Stimulated activated CD4-positive, alpha-beta T cell treated with anti-CD3 and anti-CD28 coated beads, Interleukin-1b, Interleukin-23, amount 100 ng/mL, for 1 hour (primary cell): ENCODE results near the gene PITRM1.

Source experiments
- DNase-seq, 2 donors: peaks; one replicate each; pipeline ENCODE4 v3.0.0-alpha.2; 2020; ENCODE audit warnings: low read depth in 2 of 2

Gene PITRM1

DNA sequence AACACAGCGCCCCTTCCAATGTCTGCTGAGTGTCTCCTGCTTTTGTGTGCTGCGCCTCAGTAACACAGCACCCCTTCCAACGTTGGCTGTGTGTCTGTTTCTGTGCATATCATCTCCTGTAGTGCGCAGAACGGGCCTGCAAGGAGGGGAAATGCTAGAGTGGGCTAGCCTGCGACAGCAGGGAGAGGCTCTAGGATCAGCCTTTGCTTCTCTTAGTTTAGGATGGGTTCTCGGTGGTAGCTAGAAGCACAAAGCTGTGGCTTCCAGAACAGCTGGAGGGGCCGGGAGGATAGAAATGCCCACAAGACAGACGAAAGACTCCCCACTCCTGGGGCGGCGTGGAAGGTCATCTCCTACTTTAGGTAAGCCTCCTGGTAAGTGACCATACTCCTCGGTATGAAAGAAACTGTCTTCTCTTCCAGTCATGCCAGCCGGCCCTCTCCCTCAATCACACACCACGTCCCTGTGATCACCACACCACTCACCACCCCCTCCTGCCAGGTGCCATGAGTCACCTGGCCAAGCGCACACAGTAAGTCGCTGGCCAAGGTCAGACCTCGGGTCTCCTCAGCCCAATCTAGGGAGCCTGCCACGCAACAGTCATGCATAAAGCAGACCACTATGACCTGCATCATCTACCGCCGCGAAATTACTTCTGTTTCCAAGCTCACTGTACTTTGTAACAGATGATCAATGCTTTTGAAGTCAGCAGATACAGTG is 4.8 kb downstream of the PITRM1 start:
- DNase-seq, result no peak

DNA sequence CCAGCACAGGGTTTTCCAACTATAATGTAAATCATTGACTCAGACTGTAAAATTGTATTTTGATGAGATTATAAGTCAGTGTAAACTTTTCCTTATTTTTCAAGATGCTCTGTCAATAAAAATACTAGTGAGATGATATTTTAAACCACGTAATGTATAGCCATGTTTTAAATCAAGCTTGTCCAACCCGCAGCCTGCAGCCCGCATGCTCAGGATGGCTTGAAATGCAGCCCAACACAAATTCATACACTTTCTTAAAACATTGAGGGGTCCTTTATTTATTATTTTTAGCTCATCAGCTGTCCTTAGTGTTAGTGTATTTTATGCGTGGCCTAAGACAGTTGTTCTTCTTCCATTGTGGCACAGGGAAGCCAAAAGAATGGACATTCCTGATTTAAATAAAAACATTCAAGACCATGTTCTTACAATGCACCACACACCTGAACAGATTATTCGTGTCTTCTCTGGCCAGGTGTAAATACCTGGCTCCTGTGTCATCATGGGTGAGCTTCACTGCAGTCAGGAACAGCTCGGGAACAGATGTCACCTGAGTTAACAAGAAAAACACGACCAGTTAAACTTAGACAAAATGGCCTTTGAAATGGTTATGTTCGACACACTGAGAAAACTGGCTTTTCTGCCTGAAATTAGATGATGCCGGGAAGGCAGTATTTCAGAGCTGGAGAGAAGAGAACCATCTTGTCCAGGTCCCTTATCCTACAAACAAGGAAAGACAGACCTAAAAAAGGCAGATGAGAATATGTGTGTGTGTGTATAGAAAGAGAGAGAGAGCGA is 5.9 kb downstream of the PITRM1 start:
- DNase-seq, result no peak

DNA sequence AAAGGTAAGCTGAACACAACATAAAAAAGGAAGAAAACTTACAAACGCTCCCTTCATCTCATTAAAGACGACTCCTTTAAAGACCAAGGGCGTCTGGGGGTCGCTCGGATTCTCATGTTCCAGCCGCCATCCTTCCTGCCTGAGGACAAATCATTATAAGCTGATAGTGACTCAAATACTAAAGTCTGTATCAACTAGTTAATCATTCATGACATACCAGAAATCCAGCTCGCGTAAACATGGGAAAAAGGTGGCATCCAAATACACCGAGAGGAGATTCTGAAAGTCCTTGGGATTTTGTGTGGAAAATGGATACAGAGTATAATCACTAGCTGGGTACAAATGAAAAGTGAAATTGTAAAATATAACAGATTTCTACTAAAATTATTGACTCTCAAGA is 7.4 kb downstream of the PITRM1 start:
- no peak for DNase-seq

DNA sequence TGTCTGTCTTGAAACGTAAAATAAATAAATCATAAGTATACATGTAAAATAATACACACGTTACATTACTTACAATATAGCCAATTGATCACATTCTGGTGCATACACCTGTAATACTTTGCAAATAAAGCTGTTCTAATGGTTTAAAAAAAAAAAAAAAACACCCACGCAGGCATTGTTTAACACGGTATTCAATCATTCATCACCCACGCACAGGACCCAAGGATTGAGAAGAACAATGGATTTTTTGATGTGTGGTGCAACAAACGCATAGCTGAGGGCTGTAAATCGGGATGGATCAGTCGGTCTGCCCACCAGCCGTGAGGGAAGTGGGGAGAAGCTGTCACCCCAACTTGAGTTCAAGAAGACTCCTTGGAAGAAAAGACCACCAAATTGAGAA is 8.7 kb downstream of the PITRM1 start:
- no peak for DNase-seq

DNA sequence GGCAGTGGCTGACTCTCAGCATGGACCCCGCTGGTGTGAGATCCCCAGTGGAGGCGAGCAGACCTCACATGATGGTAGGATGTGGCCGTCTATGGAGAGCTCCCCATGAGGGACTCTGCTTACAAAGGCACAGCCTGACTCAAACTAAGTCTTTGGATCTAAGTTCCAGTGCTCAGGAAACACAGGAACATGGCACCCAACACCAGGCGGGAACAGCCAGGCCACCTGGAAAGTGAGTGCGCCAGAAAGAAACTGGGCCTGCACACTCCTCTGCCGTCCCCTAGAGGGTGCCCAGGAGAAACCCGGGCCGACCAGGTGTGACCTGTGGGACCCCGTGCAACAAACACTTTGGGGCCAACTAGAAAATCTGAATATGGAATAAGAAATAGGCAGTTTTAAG is 10.0 kb downstream of the PITRM1 start:
- no peak for DNase-seq

DNA sequence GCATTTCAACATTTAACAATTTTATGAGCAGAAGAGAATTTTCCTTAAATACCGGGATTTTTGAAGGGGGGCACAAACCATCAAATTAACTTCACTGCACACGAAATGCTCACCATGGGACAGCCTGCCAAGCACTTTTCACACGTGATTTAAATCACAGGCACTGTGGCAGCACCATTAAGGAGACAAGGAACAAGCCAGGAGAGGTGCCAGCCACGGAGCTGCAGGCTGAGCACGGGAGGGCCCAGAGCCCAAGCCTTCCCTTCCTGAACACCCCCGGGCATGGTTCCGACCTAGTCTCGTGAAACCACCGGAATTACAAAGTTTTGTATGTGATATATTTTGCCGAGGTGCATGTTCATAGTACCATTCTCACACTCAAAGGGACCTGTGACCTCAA is 13.4 kb downstream of the PITRM1 start:
- DNase-seq, result no peak

DNA sequence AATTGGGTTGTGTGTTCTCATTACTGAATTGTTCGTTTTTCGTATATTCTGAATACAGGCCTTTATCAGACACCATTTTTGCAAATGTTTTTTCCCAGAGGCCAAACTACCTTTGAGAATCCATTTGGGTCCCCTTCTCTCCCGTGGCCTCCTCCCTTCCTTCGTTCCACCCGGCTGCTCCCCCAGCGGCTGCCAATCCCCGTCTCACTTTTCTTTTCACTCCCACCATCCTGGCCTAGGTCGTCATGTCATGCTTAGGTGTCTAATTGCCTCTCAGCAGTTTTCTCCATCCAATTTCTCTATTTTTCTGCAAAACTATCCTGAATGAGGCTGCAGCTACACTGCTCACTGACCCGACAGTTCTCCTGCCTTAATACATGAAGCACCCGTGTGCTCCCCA is 17.9 kb downstream of the PITRM1 start:
- no peak for DNase-seq

DNA sequence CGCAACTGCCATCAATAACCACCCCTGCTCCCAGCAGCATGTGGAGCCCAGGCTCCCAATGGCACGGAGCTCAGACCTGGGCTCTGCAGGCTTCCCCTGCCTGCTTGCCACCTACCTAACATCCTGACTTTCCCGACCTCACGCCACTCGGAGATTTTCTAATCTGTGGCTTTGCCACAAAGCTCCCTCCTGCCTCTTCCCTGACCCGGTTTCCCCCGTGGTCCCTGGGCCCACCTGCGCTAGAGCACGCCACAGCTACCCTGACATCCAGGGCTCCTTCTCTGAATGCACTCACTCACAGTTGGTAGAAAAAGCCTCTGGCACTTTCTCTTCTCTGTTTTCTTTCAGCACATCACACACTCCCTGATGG is 20.0 kb downstream of the PITRM1 start:
- DNase-seq, result no peak

DNA sequence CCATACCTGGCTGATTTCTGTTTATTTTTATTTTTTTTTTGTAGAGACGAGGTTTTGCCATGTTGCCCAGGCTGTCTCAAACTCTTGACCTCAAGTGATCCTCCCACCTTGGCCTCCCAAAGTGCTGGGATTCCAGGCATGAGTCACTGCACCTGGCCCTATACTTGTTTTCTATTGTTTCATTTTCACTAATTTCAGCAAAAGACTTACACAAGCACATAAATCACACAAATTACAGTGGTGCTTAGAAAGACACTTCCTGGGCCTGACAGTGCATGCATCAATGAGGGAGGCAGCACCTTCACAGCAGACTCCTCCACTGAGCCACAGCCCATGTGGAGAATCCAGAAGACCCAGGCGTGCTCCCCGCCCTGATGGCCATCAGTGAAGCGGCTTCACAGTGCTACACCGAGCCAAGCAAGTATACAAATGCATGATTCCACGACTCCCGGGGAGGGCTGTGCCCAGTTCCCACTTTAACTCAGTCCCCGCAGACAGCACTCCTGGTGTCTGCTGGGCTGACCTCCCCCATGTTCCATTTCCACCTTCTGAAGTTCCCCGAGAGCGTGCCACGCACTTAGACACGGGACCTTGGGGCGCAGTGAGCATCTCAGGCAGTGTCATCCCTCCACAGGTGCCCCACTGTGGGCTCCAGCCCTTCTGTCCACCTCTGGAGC is 20.6 kb downstream of the PITRM1 start:
- no peak for DNase-seq

DNA sequence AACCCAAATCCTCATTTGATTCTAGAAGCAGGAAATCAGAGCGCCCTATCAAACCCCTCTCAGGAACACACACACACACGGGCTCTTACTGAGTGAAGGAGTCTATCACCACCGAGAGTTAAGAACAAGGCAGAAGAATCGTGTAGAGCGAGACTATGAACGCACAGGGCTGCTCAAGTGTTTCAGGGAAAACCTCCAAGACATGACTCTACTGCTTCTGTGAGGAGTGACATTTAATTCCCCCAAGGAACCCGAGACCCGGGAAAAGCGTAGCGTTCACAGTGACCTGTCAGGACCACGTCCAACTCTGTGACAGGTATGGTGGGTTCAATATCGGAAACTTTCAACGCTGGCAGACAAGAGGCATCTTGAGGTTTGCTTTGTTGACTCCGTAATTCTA is 21.6 kb downstream of the PITRM1 start:
- DNase-seq, result no peak

DNA sequence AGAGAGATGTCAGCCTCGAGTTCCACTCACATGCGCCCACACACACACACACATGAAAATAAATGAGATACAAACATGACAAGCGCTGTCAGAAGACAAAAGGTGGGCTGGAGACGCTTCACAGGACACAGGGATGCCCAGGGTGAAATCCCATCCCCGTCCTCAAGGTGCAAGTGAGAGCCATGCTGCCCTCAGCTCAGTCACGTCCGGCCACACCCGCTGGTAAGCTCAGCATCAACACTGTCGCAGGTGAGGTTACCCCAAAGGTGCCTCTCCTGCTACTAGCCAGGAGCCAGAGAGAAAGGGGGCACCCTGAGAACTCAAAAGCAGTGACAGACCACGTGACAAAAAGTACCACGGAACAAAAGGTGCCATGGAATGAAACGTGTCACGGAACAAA is 22.2 kb downstream of the PITRM1 start:
- DNase-seq, result no peak

DNA sequence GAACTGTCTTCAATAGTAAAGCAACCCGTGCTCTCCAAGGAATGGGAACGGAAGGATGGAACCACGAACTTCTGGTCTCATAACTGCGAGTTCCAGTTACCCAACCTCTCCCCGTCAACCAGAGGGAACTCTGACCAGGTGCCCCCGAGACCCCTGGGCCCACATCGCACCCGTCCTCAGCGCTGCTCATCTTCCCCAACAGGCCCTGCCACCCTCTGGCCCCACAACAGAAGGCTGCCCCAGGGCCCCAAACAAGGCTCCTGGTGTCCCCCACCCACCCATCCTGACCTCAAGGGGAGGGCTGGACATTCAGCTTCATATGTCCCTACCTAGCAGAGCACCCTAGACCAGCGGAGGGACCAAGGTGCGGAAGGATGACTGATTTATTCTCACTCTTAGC is 22.7 kb downstream of the PITRM1 start:
- DNase-seq, result no peak

DNA sequence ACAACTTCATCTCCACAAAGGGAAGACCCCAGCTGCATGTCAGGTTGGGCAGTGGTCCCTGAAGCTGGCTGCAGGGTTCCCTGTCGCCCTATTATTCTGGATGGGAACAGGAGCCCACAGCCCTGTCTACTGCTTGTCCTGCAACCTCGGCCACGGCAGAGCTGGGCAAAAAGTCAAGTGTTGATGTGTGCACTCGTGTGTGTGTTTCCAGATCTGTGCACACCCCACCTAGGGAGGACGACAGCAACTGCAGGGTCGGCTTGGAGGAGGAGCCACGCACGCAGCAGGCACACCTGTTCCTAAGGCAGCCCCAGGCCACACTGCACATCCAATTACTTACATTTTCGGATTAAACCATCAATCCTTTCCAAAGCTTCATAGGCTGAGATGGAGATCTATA is 23.6 kb downstream of the PITRM1 start:
- no peak for DNase-seq

DNA sequence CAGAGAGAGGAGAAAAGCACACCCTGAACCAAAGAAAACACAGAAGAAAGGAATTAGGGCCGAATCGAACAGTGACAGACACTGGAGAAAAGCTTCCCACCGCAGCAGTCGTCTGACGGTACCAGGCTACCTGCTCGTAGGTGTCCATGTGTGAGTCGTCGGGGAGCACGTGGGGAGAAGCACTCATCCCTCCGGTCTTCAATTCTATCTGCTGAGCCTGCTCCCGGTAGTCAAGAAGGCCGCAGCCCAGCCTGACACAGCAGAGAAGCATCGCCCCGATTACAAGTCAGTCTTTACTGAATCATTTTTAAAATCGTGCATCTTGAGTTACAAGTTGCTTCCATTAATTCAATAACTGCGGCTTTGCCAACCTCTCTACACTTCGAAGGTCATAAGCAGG is 24.5 kb downstream of the PITRM1 start:
- DNase-seq, result no peak

DNA sequence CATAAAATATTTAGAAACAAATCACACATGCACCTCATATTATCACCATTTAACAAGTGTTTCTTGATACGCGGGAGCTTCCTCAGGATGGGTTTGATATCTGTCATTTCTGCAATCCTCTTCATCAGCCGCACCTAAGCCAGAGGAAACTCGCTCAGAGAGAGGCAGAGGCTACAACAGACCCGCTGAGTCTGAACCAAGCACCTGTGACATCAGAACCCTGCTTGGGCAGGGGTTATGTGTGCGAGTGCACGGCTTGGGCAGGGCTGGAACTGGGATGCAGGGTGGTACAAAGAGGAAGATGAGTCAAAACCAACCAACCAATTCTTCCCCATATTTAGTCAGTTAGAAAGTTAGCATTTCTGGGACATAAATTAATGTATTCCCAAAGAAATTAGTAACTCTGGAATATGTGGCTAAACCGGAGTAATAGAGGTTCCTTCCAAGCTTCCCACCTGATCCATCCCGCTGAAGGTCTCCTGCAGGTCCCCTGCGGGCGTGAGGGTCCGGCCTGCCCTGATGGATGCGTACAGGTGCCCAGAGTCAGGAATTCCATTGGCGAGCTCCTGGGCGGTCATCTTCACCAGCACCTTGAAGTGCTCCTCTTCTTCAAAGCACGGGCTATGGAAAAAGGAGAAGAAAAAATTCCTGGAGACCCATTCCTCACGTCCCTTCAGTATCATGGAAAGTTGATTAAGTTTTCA is 25.3 kb downstream of the PITRM1 start:
- DNase-seq, result no peak

DNA sequence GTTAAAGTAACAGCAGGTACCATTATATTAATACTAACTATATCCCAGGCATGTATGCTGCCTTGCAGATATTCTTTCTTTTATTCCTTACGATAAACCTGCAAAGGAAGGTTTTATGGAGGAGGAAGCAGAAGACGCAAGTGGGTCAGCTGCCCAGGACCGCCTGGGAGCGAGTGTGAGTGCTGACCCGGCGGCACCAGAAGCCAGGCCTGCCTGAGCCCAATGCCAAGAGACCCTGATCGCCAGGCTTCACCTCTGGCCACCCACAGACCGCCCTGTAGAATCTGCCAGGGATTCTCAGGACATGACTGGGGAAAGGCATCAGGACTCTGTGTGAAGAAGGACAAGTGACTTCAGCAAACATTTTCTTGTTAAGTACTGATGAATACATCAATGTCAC is 26.3 kb downstream of the PITRM1 start:
- no peak for DNase-seq

DNA sequence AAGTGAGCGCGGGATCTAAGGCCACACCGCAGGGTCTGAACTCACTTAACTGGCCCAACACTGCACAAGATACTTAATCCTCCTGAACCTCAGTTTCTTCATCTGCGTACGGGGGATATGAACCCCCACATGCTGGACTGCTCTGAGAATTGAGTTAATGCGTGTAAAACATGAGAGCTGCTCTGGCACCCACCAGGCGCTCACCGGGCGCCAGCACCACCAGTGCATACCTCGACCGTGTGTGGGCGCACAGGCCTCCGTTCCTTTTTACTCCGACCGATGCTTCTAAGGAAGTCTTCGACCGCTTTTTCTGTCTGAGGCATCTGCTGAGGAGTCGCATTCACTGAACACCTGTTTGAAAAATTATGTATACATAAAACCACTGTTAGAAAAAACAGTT is 27.2 kb downstream of the PITRM1 start:
- DNase-seq, result no peak

DNA sequence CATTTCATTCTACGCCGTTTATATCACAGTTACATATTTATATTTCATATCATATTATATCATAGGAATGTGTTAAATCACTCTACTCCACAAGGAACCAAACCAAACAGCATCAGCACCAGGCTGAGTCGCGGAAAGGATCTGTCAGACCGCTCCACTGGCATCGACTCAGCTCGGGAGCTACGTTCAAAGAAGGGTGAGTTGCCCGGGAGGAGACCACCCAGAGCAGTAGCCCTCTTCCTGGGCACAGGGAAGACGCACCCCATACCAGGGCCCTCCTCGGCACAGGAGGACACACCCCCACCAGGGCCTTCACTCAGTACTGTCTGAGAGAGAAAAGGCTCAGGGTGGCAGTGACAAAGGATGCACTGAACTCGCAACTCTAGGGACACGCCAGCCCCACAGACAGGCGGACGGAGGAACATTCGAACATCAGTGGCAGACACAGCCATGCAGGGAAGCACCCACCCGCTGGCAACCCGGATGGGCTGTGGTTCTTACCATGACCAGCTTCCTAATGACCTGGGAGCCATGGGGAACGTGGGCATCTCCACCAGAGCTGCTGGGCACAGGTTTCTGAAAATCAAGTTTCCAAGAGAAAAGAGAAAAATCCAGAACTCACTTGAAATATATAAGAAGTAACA is 28.7 kb downstream of the PITRM1 start:
- no peak for DNase-seq

DNA sequence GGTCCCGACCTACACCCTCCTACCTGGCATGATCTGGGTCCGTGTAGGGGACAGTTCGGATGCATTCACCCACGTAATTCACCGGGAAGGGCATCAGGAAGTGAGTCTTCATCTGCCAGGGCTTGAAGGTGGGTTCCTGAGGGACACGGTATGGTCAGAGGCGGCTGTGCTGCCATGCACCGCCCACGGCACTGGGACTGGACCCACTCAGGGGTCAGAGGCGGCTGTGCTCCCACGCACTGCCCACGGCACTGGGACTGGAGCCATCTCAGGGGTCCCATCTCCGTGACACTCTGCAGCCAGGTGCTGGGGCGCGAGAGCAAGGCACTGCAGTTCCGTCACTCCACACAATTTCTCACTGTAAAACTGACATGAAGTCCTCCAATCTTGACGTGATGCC is 29.2 kb downstream of the PITRM1 start:
- no peak for DNase-seq

DNA sequence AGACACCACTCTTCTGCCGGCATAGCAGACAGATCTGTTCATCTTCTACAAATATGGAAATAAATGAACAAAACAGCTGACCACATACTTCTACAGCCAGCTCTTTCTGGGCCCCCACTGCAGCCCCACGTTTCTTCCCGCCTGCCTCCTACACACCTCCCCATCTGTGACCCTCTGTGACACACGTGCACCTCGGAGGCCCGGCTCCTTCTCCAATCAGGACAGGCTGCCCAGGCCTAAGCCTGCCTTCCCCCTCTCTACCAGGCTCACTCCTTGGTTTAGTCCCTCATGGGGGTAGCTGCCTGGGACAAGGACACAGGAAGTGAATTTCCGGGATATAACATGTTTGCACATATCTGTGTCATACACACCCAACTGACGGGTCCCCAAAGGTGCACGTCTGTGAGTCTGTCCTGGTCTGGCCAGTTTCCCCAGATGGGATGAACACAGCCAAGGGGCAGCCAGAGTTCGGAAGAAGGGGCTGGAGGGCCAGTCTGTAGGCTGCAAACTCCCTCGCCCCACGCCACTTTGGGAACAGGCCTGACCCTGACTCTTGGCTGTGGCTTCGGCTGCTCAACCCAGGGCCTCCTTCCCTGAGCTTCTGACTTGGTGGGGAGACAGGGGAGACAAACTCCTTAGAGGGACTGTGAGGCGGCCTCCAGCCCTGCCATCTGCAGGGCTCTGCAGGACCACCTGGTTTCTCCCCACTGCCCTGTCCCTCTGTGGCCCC is 30.3 kb downstream of the PITRM1 start:
- DNase-seq, result no peak

DNA sequence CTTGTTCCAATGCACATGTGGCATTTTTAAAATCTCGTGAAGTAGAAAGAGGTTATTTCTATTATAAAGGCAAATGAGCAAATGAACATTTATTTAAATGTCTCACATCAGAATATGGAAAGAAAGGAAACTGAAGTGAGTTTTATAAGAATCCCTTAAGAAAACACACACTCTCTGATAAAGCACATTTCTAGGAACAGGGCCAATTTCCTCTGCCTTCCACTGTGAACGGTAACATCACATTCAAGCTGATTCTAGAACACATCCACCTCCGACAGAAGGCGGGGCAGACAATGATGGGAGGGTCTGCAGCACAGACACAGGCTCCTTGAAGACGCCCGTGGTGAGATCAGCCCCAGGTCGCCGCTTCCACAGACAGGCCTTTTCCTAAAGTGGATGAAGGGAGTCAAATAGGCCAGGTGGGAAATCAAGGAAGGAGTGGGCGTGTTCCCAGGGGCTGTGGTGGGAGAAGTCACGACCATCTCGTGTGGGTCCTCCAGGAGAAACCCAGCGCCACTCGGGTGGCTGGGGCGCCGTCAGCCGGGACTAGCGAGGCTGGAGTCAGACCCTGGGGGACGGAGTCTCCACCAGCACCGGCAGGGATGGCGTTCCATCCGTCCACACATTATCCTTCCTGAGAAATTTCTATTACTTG is 31.1 kb downstream of the PITRM1 start:
- DNase-seq, result no peak
